Left ventricle myocardium inferior (tissue), 1 donor: ENCODE measurements around the gene MOV10L1. TPM values are rescaled to one million over a fixed set of nuclear protein-coding genes. Genes with fewer than 3 reads are reported as not detected.

Experiments used
- DNase-seq: peaks from one replicate; pipeline ENCODE4 v3.0.0-alpha.2; 2020
- H3K27ac ChIP-seq: fragments of 200-600 bp; replicated peaks from 2 replicates; pipeline ENCODE4 v1.8.0; 2021
- H3K27me3 ChIP-seq: fragments of 200-600 bp; 2 replicates; pipeline ENCODE4 v1.8.0; 2021; ENCODE audit warnings: low read depth
- H3K36me3 ChIP-seq: fragments of 200-600 bp; 2 replicates; pipeline ENCODE4 v1.8.0; 2021
- H3K4me1 ChIP-seq: fragments of 200-600 bp; 2 replicates; pipeline ENCODE4 v1.8.0; 2021
- H3K4me3 ChIP-seq: fragments of 200-600 bp; 2 replicates; pipeline ENCODE4 v1.8.0; 2021; ENCODE audit warnings: mild to moderate bottlenecking, moderate library complexity
- H3K9me3 ChIP-seq: fragments of 200-600 bp; replicated peaks from 2 replicates; pipeline ENCODE4 v1.8.0; 2021
- CTCF ChIP-seq: fragments of 200-600 bp; IDR thresholded peaks from 2 replicates; pipeline ENCODE4 v1.8.0; 2021; ENCODE audit warnings: antibody characterized with exemption, mild to moderate bottlenecking, borderline replicate concordance
- intact Hi-C: fragments of 100-400 bp; cut with micrococcal nuclease; formaldehyde crosslinking; loops from one replicate; pipeline ENCODE4 v1.11.0; 2022
- total RNA-seq: library from RNA; stranded (reverse); fragmentation: NEBNext Ultra II Directional; extraction: Animal tissue kit (Norgen Biotek cat#: 25700); gene quantifications from one replicate; pipeline ENCODE4 v1.2.1, GENCODE V29; 2021
- donor health status: DM: no; HTN: yes; CAD: no; lungs with severe emphysema.

MOV10L1 gene
- total RNA-seq, 1 donor from 2014 or later, result 0.49 TPM

GRCh38 chr22:50087646-50088045 is 2.2 kb upstream of the MOV10L1 start:
- Histone ChIP-seq H3K4me1 (no peaks in the 10 kb centered on the region), H3K9me3 (peaks cover 9% of the 10 kb centered on the region), H3K27ac (no peak overlapping the region), H3K36me3 (no peaks in the 10 kb centered on the region), H3K27me3 (peaks cover 11% of the 10 kb centered on the region), H3K4me3 (no peak overlapping the region)
- TF ChIP-seq CTCF, result no peak
- no peak for DNase-seq
- intact Hi-C loops, result no loop called here

GRCh38 chr22:50088096-50088495 is 1.7 kb upstream of the MOV10L1 start:
- DNase-seq, result no peak
- Histone ChIP-seq H3K27me3 (peaks cover 11% of the 10 kb centered on the region), H3K4me1 (no peaks in the 10 kb centered on the region), H3K9me3 (peaks cover 9% of the 10 kb centered on the region), H3K4me3 (no peak overlapping the region), H3K27ac (no peak overlapping the region), H3K36me3 (no peaks in the 10 kb centered on the region)
- TF ChIP-seq CTCF, result no peak
- intact Hi-C loops, result no loop called here

- Histone ChIP-seq H3K27ac (no peak overlapping the region), H3K4me1 (no peaks in the 10 kb centered on the region), H3K4me3 (no peak overlapping the region), H3K36me3 (no peaks in the 10 kb centered on the region), H3K9me3 (peaks cover 9% of the 10 kb centered on the region), H3K27me3 (peaks cover 21% of the 10 kb centered on the region)
- DNase-seq, result no peak
- TF ChIP-seq CTCF, result no peak
- intact Hi-C loops, result no loop called here
These were observed 575 bp upstream of the MOV10L1 start for GRCh38 chr22:50089231-50089630.

- Histone ChIP-seq H3K4me3 (no peak overlapping the region), H3K36me3 (no peaks in the 10 kb centered on the region), H3K27me3 (peaks cover 31% of the 10 kb centered on the region), H3K4me1 (no peaks in the 10 kb centered on the region), H3K27ac (no peak overlapping the region), H3K9me3 (peaks cover 9% of the 10 kb centered on the region)
- no peak for DNase-seq
- TF ChIP-seq CTCF, result no peak
- intact Hi-C loops, result no loop called here
These were observed 557 bp downstream of the MOV10L1 start for GRCh38 chr22:50090412-50090714.

- Histone ChIP-seq H3K4me1 (no peaks in the 10 kb centered on the region), H3K27ac (no peak overlapping the region), H3K4me3 (no peak overlapping the region), H3K36me3 (no peaks in the 10 kb centered on the region), H3K27me3 (peaks cover 40% of the 10 kb centered on the region), H3K9me3 (peaks cover 9% of the 10 kb centered on the region)
- intact Hi-C loops, result no loop called here
- TF ChIP-seq CTCF, result no peak
- no peak for DNase-seq
These were observed 1.4 kb downstream of the MOV10L1 start for GRCh38 chr22:50091092-50091768.
